Activated CD8-positive, alpha-beta memory T cell treated with anti-CD3 and anti-CD28 coated beads, Interleukin-2, amount 50 U/mL, for 24 hours (primary cell): Measurements from ENCODE around the gene IL17RE.
"Not testable (repeated sequence)": the region's sequence is repeated elsewhere in the genome, so short reads cannot be mapped to it uniquely, and the experiment has no call there.

ENCODE experiments used
- DNase-seq: peaks from one replicate; pipeline ENCODE4 v3.0.0-alpha.2; 2020; ENCODE audit errors: extremely low read depth

IL17RE gene

DNA sequence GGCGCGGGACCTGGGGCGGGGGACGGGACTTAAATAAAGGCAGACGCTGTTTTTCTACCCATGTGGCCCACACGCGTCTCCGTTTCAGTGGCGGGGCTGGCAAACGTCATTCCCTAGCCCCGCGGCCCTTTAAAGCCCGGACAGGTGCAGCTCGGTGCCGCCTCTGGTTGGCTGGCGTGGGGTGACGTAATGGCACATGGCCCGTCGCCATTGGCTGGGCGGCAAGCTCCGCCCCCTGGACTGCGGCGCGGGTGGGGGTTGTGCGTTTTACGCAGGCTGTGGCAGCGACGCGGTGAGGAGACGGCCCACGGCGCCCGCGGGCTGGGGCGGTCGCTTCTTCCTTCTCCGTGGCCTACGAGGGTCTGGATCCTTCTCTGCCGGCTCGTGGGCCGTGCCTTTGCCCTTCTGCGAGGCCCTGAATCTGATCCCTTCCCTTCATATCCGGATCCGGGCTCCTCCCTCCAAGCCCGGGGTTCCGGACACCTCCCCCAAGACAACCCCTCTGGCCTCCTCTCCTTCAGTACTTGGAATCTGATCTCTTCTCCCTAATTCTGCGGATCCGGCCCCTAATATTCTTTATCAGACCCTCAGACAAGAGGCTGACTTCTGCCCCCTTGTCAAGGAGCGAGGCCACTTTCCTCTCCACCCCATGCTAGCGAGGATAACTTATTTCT is 31.1 kb downstream of the IL17RE start, which contains the start of gene CRELD1:
Gene CRELD1 (plus strand): TSS at position 274 of the 674 bp plus-strand sequence. CDS start 605 bp downstream, outside the sequence.
- DNase-seq: peak; percentile 90

DNA sequence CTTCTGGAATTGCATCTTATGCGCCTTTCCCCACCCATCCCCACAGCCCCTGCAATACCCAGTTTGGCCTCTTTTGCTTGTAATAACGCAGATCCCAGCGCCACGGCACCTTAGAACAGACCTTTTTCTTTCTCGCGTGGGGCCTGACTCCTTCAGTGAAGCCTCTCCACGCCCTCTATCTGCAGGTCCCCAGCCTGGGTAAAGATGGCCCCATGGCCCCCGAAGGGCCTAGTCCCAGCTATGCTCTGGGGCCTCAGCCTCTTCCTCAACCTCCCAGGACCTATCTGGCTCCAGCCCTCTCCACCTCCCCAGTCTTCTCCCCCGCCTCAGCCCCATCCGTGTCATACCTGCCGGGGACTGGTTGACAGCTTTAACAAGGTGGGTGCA is 31.6 kb downstream of the IL17RE start:
- no peak for DNase-seq

GRCh38 chr3:9934993-9935392 is 32.3 kb downstream of the IL17RE start:
- no peak for DNase-seq

DNA sequence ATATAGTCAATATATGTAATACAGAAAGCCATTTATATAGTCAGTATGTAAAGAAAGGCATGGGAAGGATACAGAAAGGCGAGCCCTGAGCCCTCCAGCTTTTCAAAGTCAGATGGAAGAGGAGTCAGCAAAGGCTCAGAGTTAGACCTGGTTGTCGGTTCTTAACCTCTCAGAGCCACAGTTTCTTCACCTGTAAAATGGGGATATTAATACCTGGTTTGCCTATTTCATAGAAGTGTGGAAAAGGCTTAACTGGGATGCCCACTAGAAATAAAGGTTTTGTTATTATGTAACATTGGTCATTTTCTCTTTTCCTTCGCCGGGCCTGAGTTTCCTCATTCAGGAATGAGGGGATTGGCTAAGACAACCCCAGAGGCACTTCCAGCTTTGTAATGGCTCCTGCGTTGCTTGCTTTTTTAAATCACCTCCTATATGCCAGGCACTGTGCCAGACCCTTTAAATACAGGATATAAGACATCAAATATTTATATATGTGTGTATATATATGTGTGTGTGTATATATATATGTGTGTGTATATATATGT is 33.4 kb downstream of the IL17RE start:
- DNase-seq: no peak

DNA sequence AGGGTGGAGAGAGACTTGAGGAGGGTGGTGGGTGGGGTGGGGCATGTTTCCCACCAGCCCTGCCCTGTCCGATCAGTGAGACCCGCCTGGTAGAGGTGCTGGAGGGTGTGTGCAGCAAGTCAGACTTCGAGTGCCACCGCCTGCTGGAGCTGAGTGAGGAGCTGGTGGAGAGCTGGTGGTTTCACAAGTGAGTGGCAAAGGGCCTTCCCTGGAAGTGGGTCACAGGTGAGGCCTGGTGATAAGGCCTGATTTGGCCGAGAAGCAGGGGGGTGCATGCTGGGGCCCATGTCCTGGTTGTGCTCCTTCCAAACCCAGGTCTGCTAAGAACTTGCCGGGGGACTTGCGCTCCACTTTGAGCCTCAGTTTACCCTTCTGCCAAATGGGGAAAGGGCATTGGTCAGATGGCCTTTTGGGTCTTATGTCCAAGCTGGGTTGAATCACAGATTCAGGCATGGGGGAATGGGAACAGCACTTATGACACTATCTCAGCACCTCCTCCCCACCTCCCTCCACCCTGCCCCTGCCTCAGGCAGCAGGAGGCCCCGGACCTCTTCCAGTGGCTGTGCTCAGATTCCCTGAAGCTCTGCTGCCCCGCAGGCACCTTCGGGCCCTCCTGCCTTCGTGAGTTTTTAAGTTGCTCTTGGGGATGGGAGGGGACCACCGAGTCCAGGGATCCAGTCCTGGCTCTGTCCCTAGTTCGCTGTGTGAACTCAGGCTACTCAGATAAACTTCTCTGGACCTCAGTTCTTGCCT is 35.0 kb downstream of the IL17RE start:
- no peak for DNase-seq

DNA sequence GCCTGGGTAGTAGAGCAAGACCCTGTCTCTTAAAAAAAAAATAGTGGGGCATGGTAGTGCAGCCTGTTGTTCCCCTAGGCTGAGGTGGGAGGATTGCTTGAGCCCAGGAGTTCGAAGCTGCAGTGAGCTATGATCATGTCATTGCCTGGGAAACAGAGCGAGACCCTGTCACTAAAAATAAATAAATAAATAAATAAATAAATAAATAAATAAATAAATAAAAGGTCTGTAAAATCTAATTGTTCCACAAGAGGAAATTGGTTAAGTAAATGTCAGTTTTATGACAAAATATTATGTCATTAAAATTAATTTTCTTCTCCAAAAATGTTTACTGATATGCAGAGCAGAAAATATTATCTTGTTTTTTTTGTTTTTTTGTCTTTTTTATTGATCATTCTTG is 36.3 kb downstream of the IL17RE start:
- DNase-seq: no peak

DNA sequence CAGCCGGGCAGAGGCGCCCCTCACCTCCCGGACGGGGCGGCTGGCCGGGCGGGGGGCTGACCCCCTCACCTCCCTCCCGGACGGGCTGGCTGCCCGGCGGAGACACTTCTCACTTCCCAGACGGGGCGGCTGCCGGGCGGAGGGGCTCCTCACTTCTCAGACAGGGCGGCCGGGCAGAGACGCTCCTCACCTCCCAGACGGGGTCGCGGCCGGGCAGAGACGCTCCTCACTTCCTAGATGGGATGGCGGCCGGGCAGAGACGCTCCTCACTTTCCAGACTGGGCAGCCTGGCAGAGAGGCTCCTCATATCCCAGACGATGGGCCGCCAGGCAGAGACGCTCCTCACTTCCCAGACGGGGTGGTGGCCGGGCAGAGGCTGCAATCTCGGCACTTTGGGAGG is 37.3 kb downstream of the IL17RE start:
- not testable (repeated sequence) for DNase-seq

DNA sequence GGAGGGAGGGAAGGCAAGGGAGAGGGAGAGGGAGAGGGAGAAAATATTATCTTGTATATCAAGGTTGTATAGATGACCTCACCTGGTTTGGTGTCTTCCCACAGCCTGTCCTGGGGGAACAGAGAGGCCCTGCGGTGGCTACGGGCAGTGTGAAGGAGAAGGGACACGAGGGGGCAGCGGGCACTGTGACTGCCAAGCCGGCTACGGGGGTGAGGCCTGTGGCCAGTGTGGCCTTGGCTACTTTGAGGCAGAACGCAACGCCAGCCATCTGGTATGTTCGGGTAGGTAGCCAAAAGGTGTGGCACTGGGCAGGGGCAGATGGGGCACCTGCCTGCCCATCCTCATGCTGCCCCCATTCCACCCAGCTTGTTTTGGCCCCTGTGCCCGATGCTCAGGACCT is 38.1 kb downstream of the IL17RE start:
- DNase-seq: no peak

DNA sequence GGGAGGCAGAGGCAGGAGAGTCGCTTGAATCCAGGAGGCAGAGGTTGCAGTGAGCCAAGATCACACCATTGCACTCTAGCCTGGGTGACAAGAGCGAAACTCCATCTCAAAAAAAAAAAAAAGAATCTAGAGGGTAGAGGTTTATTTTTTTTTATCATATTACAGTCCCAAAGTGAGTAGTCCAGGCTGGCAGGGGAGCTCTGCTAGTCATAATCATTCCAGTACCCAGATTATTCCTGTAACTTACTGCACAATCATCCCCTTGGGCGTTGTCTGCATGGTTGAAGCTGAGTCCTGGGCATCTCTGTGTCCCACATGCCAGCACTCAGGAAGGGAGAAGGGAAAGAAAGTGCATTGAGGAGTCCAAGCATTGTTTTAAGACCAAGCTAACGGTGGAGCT is 39.5 kb downstream of the IL17RE start:
- no peak for DNase-seq

- no peak for DNase-seq
Observed at GRCh38 chr3:9942934-9943690, 40.5 kb downstream of the IL17RE start.

- DNase-seq: no peak
Observed at GRCh38 chr3:9944271-9944670, 41.6 kb downstream of the IL17RE start.

DNA sequence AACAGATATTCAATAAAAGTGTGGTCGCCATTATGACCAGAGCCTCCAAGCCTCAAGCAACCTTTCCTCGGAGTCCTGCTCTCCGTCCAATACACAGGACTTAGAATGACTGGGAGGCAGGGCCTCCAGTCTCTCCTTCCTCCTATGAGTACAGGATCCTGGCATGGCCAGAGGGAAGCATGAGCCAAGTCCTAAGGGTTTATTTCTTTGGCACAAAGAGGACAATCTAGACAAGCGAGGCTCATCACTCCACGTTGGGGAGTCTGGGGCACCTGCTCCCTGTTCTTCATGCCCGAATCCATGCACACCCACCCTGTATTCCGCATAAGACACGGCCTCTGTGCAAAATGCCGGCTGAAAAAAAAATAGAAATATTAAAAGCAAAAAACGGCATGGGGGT is 42.7 kb downstream of the IL17RE start:
- DNase-seq: no peak

DNA sequence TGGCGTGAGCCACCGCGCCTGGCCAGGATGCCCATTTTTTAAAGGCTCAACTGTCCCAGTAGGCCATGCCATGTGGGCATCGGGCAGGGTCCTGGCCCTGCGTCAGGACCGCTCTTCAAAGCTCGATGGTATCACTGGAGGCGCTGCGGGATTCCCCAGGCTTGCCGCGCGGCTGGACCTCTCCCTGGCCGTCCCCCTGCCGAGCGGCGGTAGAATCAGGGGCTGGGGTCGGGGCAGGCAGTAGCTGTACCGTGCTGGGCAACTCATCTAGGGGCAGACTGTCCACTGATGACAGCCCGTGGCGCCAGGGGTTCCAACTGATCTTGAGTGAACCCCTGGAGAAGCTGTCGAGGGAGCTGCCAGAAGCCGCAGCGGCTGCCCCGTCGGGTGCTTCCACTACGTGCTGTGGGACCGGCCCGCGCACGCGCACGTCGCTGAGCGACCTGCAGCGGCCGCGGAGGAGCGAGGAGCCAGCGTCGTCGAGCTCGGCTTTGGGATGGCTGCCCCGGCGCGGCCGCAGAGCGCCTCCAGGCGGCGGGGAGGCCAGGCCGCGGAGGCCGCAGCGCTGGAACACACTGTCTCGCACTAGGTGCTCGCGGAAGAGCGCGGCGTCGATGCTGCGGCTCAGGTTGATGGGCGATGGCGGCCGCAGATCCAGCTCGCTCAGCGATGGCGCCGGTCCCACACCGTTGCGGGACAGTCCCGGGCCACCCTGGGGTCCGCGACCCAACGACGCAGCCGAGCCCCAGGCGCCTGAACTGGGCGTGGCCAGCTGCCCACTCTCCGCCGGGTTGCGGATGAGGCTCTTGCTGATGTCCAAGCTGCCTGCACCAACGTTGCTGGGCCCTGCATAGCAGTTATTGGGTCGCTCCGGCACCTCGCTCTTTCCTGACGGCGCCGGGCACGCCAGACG is 43.7 kb downstream of the IL17RE start:
- peak; percentile 24 for DNase-seq

DNA sequence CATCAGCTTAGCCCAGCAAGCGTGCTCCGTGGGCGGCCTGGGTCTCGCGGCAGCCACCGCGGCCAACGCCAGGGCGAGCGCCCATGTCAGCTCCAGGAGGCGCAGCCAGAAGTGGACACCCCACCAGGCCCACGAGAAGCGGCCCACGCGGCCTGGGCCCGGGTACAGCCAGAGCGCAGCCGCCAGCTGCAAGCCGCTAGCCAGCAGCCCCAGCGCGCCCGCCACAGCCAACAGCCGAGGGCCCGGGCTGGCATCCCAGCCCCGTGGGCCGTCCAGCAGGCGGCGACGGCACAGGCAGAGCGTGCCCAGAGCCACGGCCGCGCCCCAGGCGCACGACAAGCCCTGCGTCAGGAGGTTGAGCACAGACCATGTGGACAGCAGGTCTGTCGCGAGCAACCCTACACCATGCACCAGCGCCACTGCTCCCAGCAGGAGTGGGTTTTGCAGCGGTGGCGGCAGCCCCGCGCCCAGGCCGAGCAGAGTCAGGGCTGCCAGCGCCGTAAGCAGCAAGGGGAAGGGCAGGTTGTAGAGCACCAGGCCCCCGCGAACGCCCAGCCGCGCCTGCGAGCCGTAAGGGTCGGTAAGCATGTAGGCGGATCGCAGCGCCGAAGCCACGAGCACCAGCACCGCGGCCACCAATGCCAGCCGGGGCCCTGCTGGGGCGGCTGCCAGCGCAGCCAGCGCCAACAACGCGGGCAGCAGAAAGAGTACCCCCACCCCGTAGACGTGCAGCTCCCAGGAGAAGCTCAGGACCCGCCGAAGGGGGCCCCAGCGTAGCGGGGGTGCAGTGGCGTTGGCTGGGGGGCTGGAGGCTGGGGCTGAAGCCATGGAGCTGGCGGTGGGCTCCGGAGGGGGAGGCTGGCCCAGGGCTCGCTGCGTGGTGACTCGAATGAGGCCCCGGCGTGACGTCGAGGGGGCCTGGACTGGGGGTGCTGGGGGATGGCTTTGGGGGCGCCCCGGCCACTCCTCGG is 44.7 kb downstream of the IL17RE start:
- no peak for DNase-seq

DNA sequence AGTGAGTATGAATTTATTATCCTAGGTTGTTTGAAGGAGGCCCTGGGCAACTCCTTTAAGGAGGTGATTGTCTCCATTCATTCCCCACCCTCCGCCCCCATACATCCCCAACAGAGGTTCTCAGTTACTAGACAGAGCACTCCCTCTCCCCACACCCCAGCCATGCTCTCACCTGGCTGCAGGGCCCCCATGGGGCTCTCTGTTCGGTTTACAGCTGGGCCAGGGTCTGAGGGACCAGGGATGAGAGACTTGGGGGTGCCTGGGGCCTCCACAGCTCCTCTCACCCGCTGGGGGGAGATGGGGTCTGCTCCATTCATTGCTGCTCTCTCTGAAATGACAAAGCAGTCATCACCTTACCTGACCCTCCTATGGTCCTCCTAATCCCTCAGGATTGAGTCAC is 45.9 kb downstream of the IL17RE start:
- no peak for DNase-seq

- DNase-seq: no peak
Observed at GRCh38 chr3:9949115-9949514, 46.5 kb downstream of the IL17RE start.

DNA sequence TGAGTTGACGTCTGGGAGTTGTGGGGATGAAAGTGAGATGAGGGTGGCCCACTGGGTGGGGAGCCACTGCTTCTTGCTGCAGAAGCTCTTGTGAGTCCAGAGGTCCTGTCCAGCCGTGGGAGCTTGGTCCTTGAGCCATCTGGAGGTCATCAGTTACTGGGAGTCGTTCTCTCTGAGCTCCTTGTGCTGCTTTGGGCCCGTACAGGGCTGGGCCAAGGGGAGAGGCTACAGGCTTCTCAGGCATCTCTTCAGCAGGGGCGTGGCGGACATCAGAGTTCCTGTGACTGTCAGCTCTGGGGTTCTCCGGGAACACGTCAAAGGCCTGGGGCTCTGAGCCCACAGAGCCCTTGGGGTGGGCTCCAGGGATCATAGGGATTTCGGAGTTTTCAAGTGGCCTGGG is 47.0 kb downstream of the IL17RE start:
- DNase-seq: no peak

GRCh38 chr3:9951126-9951525 is 48.5 kb downstream of the IL17RE start:
- DNase-seq: no peak

- DNase-seq: no peak
Observed at GRCh38 chr3:9951598-9951961, 48.9 kb downstream of the IL17RE start.
